ENCODE measurements around the gene APOOL.

APOOL gene

DNA sequence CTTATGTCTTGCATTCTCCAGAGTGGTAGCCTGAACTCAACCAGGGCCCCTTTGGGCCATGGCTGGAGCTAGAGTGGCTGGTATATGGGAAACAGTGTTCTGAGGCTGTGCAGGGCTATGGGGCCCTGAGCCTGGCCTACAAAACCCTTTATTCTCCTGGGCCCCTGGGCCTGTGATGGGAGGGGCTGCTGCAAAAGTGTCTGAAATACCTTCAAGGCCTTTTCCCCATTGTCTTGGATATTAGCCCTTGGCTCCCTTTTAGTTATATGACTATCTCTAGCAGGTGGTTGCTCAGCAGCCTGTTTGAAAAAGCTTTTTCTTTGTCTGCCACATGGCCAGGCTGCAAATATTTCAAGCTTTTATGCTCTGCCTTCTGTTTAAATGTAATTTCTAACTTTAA is 22.5 kb downstream of the APOOL start:
- TF ChIP-seq, protein P1, sequence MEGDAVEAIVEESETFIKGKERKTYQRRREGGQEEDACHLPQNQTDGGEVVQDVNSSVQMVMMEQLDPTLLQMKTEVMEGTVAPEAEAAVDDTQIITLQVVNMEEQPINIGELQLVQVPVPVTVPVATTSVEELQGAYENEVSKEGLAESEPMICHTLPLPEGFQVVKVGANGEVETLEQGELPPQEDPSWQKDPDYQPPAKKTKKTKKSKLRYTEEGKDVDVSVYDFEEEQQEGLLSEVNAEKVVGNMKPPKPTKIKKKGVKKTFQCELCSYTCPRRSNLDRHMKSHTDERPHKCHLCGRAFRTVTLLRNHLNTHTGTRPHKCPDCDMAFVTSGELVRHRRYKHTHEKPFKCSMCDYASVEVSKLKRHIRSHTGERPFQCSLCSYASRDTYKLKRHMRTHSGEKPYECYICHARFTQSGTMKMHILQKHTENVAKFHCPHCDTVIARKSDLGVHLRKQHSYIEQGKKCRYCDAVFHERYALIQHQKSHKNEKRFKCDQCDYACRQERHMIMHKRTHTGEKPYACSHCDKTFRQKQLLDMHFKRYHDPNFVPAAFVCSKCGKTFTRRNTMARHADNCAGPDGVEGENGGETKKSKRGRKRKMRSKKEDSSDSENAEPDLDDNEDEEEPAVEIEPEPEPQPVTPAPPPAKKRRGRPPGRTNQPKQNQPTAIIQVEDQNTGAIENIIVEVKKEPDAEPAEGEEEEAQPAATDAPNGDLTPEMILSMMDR (IDR thresholded peaks at IDR 0.05; ENCODE audit: borderline replicate concordance, control extremely low read depth, extremely low read depth, insufficient read depth, missing control alignments), result no peak
- no peak for DNase-seq (ENCODE audit: low spot score)
- in situ Hi-C loops (cut with MboI; ENCODE audit: low sequenced_read_pairs, unreplicated experiment), result loop anchor here (25.0 kb wide), 1 partner anchor 289 kb away; no protein-coding TSS in a partner anchor

DNA sequence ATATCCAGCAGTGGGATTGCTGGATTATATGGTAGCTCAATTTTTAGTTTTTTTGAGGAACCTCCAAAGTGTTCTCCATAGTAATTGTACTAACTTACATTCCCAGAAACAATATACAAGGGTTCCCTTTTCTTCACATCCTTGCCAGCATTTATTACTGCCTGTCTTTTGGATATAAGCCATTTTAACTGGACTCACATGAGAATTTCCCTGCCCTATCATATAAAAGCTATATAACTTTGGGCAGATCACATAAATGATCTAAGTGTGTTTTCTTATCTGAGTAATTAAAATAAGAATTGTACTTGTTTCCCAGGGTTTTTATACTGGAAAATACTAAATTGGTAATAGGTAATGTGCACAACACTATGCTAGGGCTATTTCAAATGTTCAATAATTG is 25.4 kb downstream of the APOOL start:
- no peak for DNase-seq (ENCODE audit: low spot score)
- TF ChIP-seq, protein P1 (IDR thresholded peaks at IDR 0.05; ENCODE audit: borderline replicate concordance, control extremely low read depth, extremely low read depth, insufficient read depth, missing control alignments), result no peak
- in situ Hi-C loops (cut with MboI; ENCODE audit: low sequenced_read_pairs, unreplicated experiment), result loop anchor here (25.0 kb wide), 1 partner anchor 292 kb away; no protein-coding TSS in a partner anchor

DNA sequence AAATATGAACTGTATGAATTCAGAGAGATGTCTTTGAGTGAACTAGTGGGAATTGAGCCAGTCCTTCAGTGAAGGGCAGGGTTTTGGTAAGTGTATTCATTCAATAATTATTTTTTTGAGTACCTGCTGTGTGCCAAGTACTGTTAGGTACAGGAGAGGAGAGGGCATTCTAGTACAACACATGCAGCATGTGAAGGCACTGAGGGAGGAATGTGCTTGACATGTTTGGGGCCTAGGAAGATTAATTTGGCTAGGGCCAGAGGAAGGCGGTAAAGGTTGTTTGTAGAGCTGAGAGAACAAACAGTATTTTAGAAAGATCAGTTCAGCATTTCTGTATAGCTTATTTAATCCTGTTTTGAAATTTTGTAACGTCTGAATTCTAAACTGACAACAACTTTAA is 27.8 kb downstream of the APOOL start:
- TF ChIP-seq, protein P1 (IDR thresholded peaks at IDR 0.05; ENCODE audit: borderline replicate concordance, control extremely low read depth, extremely low read depth, insufficient read depth, missing control alignments), result no peak
- in situ Hi-C loops (cut with MboI; ENCODE audit: low sequenced_read_pairs, unreplicated experiment), result loop anchor here (25.0 kb wide), 1 partner anchor 294 kb away; no protein-coding TSS in a partner anchor
- no peak for DNase-seq (ENCODE audit: low spot score)

DNA sequence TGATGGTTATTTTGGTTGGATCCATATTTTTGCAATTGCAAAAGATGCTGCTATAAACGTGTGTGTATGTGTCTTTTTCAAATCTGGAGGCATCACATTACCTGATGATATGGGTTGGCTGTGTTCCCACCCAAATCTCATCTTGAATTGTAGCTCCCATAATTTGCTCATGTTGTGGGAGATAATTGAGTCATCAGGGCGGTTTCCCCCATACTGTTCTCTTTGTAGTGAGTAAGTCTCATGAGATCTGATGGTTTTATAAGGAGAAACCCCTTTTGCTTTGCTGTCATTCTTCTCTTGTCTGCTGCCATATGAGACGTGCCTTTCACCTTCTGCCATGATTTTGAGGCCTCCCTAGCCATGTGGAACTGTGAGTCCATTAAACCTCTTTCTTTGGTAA is 33.4 kb downstream of the APOOL start:
- in situ Hi-C loops (cut with MboI; ENCODE audit: low sequenced_read_pairs, unreplicated experiment), result loop anchor here (25.0 kb wide), 1 partner anchor 300 kb away; no protein-coding TSS in a partner anchor
- no peak for DNase-seq (ENCODE audit: low spot score)
- TF ChIP-seq, protein P1 (IDR thresholded peaks at IDR 0.05; ENCODE audit: borderline replicate concordance, control extremely low read depth, extremely low read depth, insufficient read depth, missing control alignments), result no peak

- DNase-seq (ENCODE audit: low spot score), result no peak
- in situ Hi-C loops (cut with MboI; ENCODE audit: low sequenced_read_pairs, unreplicated experiment), result no loop called here
- TF ChIP-seq, protein P1 (IDR thresholded peaks at IDR 0.05; ENCODE audit: borderline replicate concordance, control extremely low read depth, extremely low read depth, insufficient read depth, missing control alignments), result no peak
Observed at GRCh38 chrX:85051627-85052026, 48.0 kb downstream of the APOOL start.

GRCh38 chrX:85052205-85052604 is 48.5 kb downstream of the APOOL start:
- in situ Hi-C loops (cut with MboI; ENCODE audit: low sequenced_read_pairs, unreplicated experiment), result no loop called here
- no peak for DNase-seq (ENCODE audit: low spot score)
- TF ChIP-seq, protein P1 (IDR thresholded peaks at IDR 0.05; ENCODE audit: borderline replicate concordance, control extremely low read depth, extremely low read depth, insufficient read depth, missing control alignments), result no peak

Data from GM13976 (cell line).